Keratinocyte (primary cell): ENCODE measurements around the gene HOXD4. TPM values are rescaled to one million over a fixed set of nuclear protein-coding genes. Genes with fewer than 3 reads are reported as not detected.

Source experiments
- DNase-seq: peaks from one replicate; pipeline ENCODE4 v3.0.0-alpha.2; 2011; ENCODE audit warnings: low read depth, missing footprints, low spot score
- FAIRE-seq: peaks from 2 replicates; lab custom pipeline; 2011; peaks lifted over from hg19 to GRCh38; lab: Jason Lieb, UNC
- H2AFZ ChIP-seq: 2 replicates; pipeline ENCODE4 v1.6.0; 2012; ENCODE audit warnings: low read length, control low read depth, inconsistent platforms; ENCODE audit not compliant: control insufficient read depth
- H3K27ac ChIP-seq: 2 replicates; pipeline ENCODE4 v1.5.1; 2011; ENCODE audit warnings: low read length; ENCODE audit not compliant: control insufficient read depth, insufficient read depth
- H3K27me3 ChIP-seq: 3 replicates; pipeline ENCODE4 v1.6.0; 2011; ENCODE audit warnings: low read length; ENCODE audit not compliant: control insufficient read depth, insufficient read depth; ENCODE audit errors: extremely low read depth
- H3K36me3 ChIP-seq, 2 experiments: 2 replicates in 1 of 2; 3 replicates in 1 of 2; pipeline ENCODE4 v1.5.1; 2011; ENCODE audit warnings: low read length in 2 of 2, mild to moderate bottlenecking in 1 of 2; ENCODE audit not compliant: control insufficient read depth in 2 of 2, insufficient read depth in 2 of 2; ENCODE audit errors: extremely low read depth in 1 of 2
- H3K4me1 ChIP-seq: 3 replicates; pipeline ENCODE4 v1.5.1; 2011; ENCODE audit warnings: low read length; ENCODE audit not compliant: control insufficient read depth, insufficient read depth; ENCODE audit errors: extremely low read depth
- H3K4me2 ChIP-seq: 3 replicates; pipeline ENCODE4 v1.6.0; 2011; ENCODE audit warnings: low read depth, low read length; ENCODE audit not compliant: control insufficient read depth, insufficient read depth; ENCODE audit errors: extremely low read depth
- H3K4me3 ChIP-seq, 3 experiments: fragments of 200-600 bp in 1 of 3; sonication (generic) in 1 of 3; 2 replicates in 2 of 3; 3 replicates in 1 of 3; pipeline ENCODE4 v1.5.1; 2011 to 2016; ENCODE audit warnings: low read length in 3 of 3, mild to moderate bottlenecking in 3 of 3, control low read depth in 2 of 3, inconsistent platforms in 1 of 3, low read depth in 1 of 3, mixed read lengths in 1 of 3, mixed run types in 1 of 3, moderate library complexity in 1 of 3; ENCODE audit not compliant: control insufficient read depth in 2 of 3, insufficient read depth in 2 of 3; ENCODE audit errors: extremely low read depth in 1 of 3
- H3K79me2 ChIP-seq: 2 replicates; pipeline ENCODE4 v1.6.0; 2012; ENCODE audit warnings: low read length; ENCODE audit not compliant: control insufficient read depth, insufficient read depth
- H3K9ac ChIP-seq: 3 replicates; pipeline ENCODE4 v1.6.0; 2011; ENCODE audit warnings: low read length; ENCODE audit not compliant: control insufficient read depth, insufficient read depth; ENCODE audit errors: extremely low read depth
- H3K9me1 ChIP-seq: 3 replicates; pipeline ENCODE4 v1.6.0; 2011; ENCODE audit warnings: low read length; ENCODE audit not compliant: control insufficient read depth, insufficient read depth; ENCODE audit errors: extremely low read depth
- H3K9me3 ChIP-seq: 2 replicates; pipeline ENCODE4 v1.5.1; 2012; ENCODE audit warnings: low read depth, low read length; ENCODE audit not compliant: control insufficient read depth
- H4K20me1 ChIP-seq: 3 replicates; pipeline ENCODE4 v1.6.0; 2011; ENCODE audit warnings: low read length; ENCODE audit not compliant: control insufficient read depth, insufficient read depth; ENCODE audit errors: extremely low read depth
- EZH2 ChIP-seq: IDR thresholded peaks from one replicate; pipeline ENCODE4 v1.6.1; 2012; ENCODE audit warnings: inconsistent platforms, mild to moderate bottlenecking, low read length, moderate library complexity
- dilution Hi-C: fragments of 300-500 bp; cut with MboI; formaldehyde crosslinking; loops from one replicate; pipeline ENCODE4 v1.7.0; 2020; ENCODE audit warnings: low sequenced_read_pairs; ENCODE audit not compliant: extremely low pct_ligation_motif_present
- polyA plus RNA-seq, 5 experiments: library from polyadenylated mRNA; depleted of rRNA in 3 of 5; stranded (reverse) in 3 of 5; stranded (forward) in 1 of 5; unstranded in 1 of 5; fragments of >200 nt; gene quantifications; 1 replicate in 1 of 5; 2 replicates in 3 of 5; 3 replicates in 1 of 5; pipeline versions ENCODE4 v1.2.1 to v1.2.3, GENCODE V29; 2011 to 2012; ENCODE audit warnings: missing spikeins in 2 of 5, low read depth in 1 of 5, low replicate concordance in 1 of 5
- TF ChIP-seq, protein P1 (sequence below), 3 experiments: IDR thresholded peaks in 1 of 3; conservative IDR thresholded peaks in 1 of 3; optimal IDR thresholded peaks in 1 of 3; 2 replicates in 2 of 3; 3 replicates in 1 of 3; pipeline versions ENCODE3 to v1.5.1; 2011; ENCODE audit warnings: low read length in 3 of 3, mild to moderate bottlenecking in 3 of 3, moderate library complexity in 2 of 3, control low read depth in 1 of 3, inconsistent platforms in 1 of 3; ENCODE audit not compliant: insufficient read depth in 2 of 3; ENCODE audit errors: extremely low read depth in 1 of 3

Gene HOXD4
- polyA plus RNA-seq, 1 donor (not counting 4 experiments of a cell fraction or from before 2014, with no cell fraction given), result not detected

DNA sequence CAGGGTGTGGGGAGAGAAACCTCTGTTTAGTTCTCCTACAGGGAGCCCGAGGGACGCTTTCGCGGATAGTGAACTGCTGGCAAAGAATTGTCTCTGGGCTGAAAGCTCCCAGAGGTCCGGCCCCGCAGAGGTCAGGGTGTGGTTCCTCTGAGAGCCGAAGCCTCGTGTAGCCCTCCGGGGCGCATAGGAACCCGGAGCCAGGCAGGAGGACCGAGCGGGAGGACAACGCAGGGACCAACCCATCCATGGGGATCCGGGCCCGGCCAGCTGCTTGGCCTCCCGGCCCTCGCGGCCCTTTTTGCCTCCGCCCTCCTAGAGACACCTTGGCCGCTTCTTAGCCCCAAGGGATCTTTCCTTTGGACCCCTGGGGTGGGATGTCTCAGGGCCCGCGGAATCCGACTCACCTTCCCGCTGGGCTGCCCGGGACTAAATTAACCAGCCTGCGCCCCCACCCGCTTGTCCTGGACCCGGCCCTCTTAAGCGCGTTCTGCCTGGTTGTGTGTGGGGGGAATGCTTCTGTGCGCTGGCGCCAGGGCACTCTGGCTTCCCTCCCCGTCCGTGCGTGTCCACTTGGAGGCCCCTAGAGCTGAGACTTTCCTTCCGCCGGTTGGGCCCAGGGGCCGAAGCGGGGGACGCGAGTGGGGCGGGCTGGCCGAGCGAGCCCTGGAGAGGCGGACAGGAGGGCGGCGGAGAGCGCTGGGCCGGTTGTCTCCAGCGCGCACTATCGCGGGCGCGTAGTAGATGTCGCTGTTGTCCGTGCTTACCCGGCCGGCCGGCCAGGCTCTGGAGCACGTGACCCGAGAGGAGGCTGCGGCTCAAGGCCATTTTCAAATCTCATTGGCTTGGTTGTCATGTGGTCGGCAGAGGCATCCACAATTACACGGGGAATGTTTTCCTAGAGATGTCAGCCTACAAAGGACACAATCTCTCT is 35.2 kb upstream of the HOXD4 start, which contains the start of gene HOXD10:
HOXD10 (plus strand) TSS at position 896 of the 931 bp plus-strand sequence. CDS start 56 bp downstream, outside the sequence.
- TF ChIP-seq, protein P1, sequence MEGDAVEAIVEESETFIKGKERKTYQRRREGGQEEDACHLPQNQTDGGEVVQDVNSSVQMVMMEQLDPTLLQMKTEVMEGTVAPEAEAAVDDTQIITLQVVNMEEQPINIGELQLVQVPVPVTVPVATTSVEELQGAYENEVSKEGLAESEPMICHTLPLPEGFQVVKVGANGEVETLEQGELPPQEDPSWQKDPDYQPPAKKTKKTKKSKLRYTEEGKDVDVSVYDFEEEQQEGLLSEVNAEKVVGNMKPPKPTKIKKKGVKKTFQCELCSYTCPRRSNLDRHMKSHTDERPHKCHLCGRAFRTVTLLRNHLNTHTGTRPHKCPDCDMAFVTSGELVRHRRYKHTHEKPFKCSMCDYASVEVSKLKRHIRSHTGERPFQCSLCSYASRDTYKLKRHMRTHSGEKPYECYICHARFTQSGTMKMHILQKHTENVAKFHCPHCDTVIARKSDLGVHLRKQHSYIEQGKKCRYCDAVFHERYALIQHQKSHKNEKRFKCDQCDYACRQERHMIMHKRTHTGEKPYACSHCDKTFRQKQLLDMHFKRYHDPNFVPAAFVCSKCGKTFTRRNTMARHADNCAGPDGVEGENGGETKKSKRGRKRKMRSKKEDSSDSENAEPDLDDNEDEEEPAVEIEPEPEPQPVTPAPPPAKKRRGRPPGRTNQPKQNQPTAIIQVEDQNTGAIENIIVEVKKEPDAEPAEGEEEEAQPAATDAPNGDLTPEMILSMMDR (optimal IDR thresholded peaks at IDR 0.05 in 1 of 3, IDR thresholded peaks at IDR 0.05 in 1 of 3, conservative IDR thresholded peaks at IDR 0.05 in 1 of 3; ENCODE audit: extremely low read depth in 1 of 3, insufficient read depth in 2 of 3, low read length in 3 of 3), result peak in 1 of 3 experiments; percentile 19
- peak; percentile 59 for TF ChIP-seq EZH2
- Histone ChIP-seq H3K4me2 (no peak within 1 kb of the TSS), H3K9me1 (no peaks in the 10 kb centered on the region), H3K27ac (no peak within 1 kb of the TSS), H3K9ac (no peak within 1 kb of the TSS), H3K4me1 (no peaks in the 10 kb centered on the region), H3K9me3 (peaks cover 4% of the 10 kb centered on the region), H3K79me2 (no peaks in the 10 kb centered on the region), H3K36me3 (no peaks in the 10 kb centered on the region), H2AFZ (no peak within 1 kb of the TSS), H3K4me3 (no peak within 1 kb of the TSS), H4K20me1 (peaks cover 2% of the 10 kb centered on the region), H3K27me3 (peaks cover 97% of the 10 kb centered on the region)
- DNase-seq (no peak), FAIRE-seq (no peak)
- dilution Hi-C loops, result no loop called here

DNA sequence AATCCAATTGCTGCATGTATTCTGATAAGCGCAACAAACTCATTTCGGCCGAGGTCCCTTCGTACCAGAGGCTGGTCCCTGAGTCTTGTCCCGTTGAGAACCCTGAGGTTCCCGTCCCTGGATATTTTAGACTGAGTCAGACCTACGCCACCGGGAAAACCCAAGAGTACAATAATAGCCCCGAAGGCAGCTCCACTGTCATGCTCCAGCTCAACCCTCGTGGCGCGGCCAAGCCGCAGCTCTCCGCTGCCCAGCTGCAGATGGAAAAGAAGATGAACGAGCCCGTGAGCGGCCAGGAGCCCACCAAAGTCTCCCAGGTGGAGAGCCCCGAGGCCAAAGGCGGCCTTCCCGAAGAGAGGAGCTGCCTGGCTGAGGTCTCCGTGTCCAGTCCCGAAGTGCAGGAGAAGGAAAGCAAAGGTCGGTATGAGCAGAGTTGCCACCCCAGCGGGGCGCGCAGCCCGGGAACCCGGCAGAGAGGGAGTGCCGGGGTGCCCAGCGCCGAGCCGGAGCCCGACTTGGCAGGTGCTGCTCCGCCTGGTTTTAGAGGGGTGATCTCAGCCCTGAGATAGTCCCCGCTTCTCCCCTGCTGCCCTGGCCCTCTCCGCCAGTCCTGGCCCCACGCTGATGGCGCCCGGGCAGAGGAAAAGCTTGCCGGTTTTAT is 34.1 kb upstream of the HOXD4 start:
- no peak for DNase-seq
- peaks cover 4% of the 10 kb centered on the region for H3K9me3 ChIP-seq
- H3K79me2 ChIP-seq, result no peaks in the 10 kb centered on the region
- TF ChIP-seq, protein P1 (optimal IDR thresholded peaks at IDR 0.05 in 1 of 3, IDR thresholded peaks at IDR 0.05 in 1 of 3, conservative IDR thresholded peaks at IDR 0.05 in 1 of 3; ENCODE audit: extremely low read depth in 1 of 3, insufficient read depth in 2 of 3, low read length in 3 of 3), result no peak
- peak; percentile 62 for TF ChIP-seq EZH2
- H3K4me1 ChIP-seq, result no peaks in the 10 kb centered on the region
- no peaks in the 10 kb centered on the region for H4K20me1 ChIP-seq
- H3K4me3 ChIP-seq, result no peak overlapping the region
- H3K9ac ChIP-seq, result no peak overlapping the region
- no peak overlapping the region for H3K4me2 ChIP-seq
- peaks cover 97% of the 10 kb centered on the region for H3K27me3 ChIP-seq
- dilution Hi-C loops, result no loop called here
- no peaks in the 10 kb centered on the region for H3K36me3 ChIP-seq
- no peak overlapping the region for H3K27ac ChIP-seq
- FAIRE-seq, result no peak
- H3K9me1 ChIP-seq, result no peaks in the 10 kb centered on the region
- no peak overlapping the region for H2AFZ ChIP-seq
